ENCODE data around the gene RRM2.
A peak's percentile ranks its signal among the peaks of the same experiment; 100 is the strongest.

Gene RRM2

GRCh38 chr2:10148268-10148667 is 25.7 kb downstream of the RRM2 start:
- FAIRE-seq: no peak
- no peak for DNase-seq (ENCODE audit: insufficient read length, low spot score)

GRCh38 chr2:10149635-10150034 is 27.1 kb downstream of the RRM2 start:
- DNase-seq (ENCODE audit: insufficient read length, low spot score): no peak

GRCh38 chr2:10150436-10150835 is 27.9 kb downstream of the RRM2 start:
- no peak for DNase-seq (ENCODE audit: insufficient read length, low spot score)
- FAIRE-seq: no peak

More at GRCh38 chr2:10149635-10150034, 27.1 kb downstream of the RRM2 start:
- no peak for FAIRE-seq

- FAIRE-seq (no peak), DNase-seq (ENCODE audit: insufficient read length, low spot score) (no peak)
These were observed 28.9 kb downstream of the RRM2 start for GRCh38 chr2:10151462-10151861.

GRCh38 chr2:10157293-10157692 is 34.8 kb downstream of the RRM2 start:
- FAIRE-seq (no peak), DNase-seq (ENCODE audit: insufficient read length, low spot score) (no peak)

GRCh38 chr2:10158681-10159080 is 36.1 kb downstream of the RRM2 start:
- no peak for DNase-seq (ENCODE audit: insufficient read length, low spot score)
- FAIRE-seq: no peak

GRCh38 chr2:10159086-10159485 is 36.5 kb downstream of the RRM2 start:
- FAIRE-seq (no peak), DNase-seq (ENCODE audit: insufficient read length, low spot score) (no peak)

- FAIRE-seq: no peak
These were observed 37.1 kb downstream of the RRM2 start for GRCh38 chr2:10159581-10160131.

GRCh38 chr2:10160203-10160955 is 37.8 kb downstream of the RRM2 start:
- FAIRE-seq (no peak), DNase-seq (ENCODE audit: insufficient read length, low spot score) (no peak)

More at GRCh38 chr2:10159581-10160131, 37.1 kb downstream of the RRM2 start:
- DNase-seq (ENCODE audit: insufficient read length, low spot score): no peak

- DNase-seq (ENCODE audit: insufficient read length, low spot score) (no peak), FAIRE-seq (peak; percentile 83)
These were observed 38.8 kb downstream of the RRM2 start for GRCh38 chr2:10161206-10161931.

GRCh38 chr2:10161961-10162441 is 39.5 kb downstream of the RRM2 start:
- no peak for DNase-seq (ENCODE audit: insufficient read length, low spot score)
- no peak for FAIRE-seq

GRCh38 chr2:10162586-10163497 is 40.3 kb downstream of the RRM2 start:
- no peak for DNase-seq (ENCODE audit: insufficient read length, low spot score)

GRCh38 chr2:10163498-10164486 is 41.3 kb downstream of the RRM2 start:
- FAIRE-seq (peak; percentile 9), DNase-seq (ENCODE audit: insufficient read length, low spot score) (no peak)

More at GRCh38 chr2:10162586-10163497, 40.3 kb downstream of the RRM2 start:
- FAIRE-seq: no peak

- FAIRE-seq: no peak
These were observed 42.1 kb downstream of the RRM2 start for GRCh38 chr2:10164601-10165000.

GRCh38 chr2:10165282-10165681 is 42.7 kb downstream of the RRM2 start:
- no peak for DNase-seq (ENCODE audit: insufficient read length, low spot score)
- FAIRE-seq: no peak

More at GRCh38 chr2:10164601-10165000, 42.1 kb downstream of the RRM2 start:
- DNase-seq (ENCODE audit: insufficient read length, low spot score): no peak

- DNase-seq (ENCODE audit: insufficient read length, low spot score) (no peak), FAIRE-seq (no peak)
These were observed 43.5 kb downstream of the RRM2 start for GRCh38 chr2:10165861-10166675.

- DNase-seq (ENCODE audit: insufficient read length, low spot score): no peak
- peak; percentile 49 for FAIRE-seq
These were observed 44.2 kb downstream of the RRM2 start for GRCh38 chr2:10166676-10167292.

GRCh38 chr2:10167316-10167715 is 44.8 kb downstream of the RRM2 start:
- no peak for FAIRE-seq
- DNase-seq (ENCODE audit: insufficient read length, low spot score): no peak

Data from HTR-8/SVneo (cell line).